Activated CD8-positive, alpha-beta T cell treated with anti-CD3 and anti-CD28 coated beads, Interleukin-2, amount 10 ng/mL, durations not matched to agents 7 days and 5 days (primary cell): ENCODE results near the gene POU2AF1. TPM values are rescaled to one million over a fixed set of nuclear protein-coding genes. Genes with fewer than 3 reads are reported as not detected.
A peak's percentile ranks its signal among the peaks of the same experiment; 100 is the strongest.

Experiments
- ATAC-seq: fragments of 150-1000 bp; cut with Tn5 transposase; one replicate; pipeline ENCODE4 v1.10.0; 2021; ENCODE audit warnings: moderate library complexity
- CTCF ChIA-PET: fragments of 350-600 bp; sonication (Branson Sonifier 250); formaldehyde crosslinking; loops from one replicate; lab custom pipeline; 2021; ENCODE audit warnings: antibody characterized with exemption; lab: Charles Lee
- POLR2A ChIA-PET: fragments of 350-600 bp; sonication (Branson Sonifier 250); formaldehyde crosslinking; loops from one replicate; lab custom pipeline; 2021; ENCODE audit warnings: antibody characterized with exemption; lab: Charles Lee
- DNase-seq: peaks from one replicate; pipeline ENCODE4 v3.0.0-alpha.2; 2020
- H3K27ac Mint-ChIP-seq: one replicate; pipeline ENCODE4 v1.8.0; 2021; ENCODE audit warnings: mild to moderate bottlenecking, mixed read lengths
- H3K27me3 Mint-ChIP-seq: one replicate; pipeline ENCODE4 v1.8.0; 2021; ENCODE audit warnings: low read depth, mixed read lengths
- H3K36me3 Mint-ChIP-seq: one replicate; pipeline ENCODE4 v1.8.0; 2021; ENCODE audit warnings: low read depth, mixed read lengths
- H3K4me1 Mint-ChIP-seq: one replicate; pipeline ENCODE4 v1.8.0; 2021; ENCODE audit warnings: low read depth, mixed read lengths
- H3K4me3 Mint-ChIP-seq: one replicate; pipeline ENCODE4 v1.8.0; 2021; ENCODE audit warnings: mild to moderate bottlenecking, mixed read lengths
- H3K9me3 Mint-ChIP-seq: one replicate; pipeline ENCODE4 v1.8.0; 2022; ENCODE audit warnings: mixed read lengths; ENCODE audit not compliant: insufficient read depth
- total RNA-seq, 2 experiments: library from RNA; stranded (reverse); gene quantifications; one replicate each; pipeline ENCODE4 v1.2.3, GENCODE V29; 2021

Gene POU2AF1
- total RNA-seq, 2 experiments from 2014 or later: 1.7 to 2.4 TPM

DNA sequence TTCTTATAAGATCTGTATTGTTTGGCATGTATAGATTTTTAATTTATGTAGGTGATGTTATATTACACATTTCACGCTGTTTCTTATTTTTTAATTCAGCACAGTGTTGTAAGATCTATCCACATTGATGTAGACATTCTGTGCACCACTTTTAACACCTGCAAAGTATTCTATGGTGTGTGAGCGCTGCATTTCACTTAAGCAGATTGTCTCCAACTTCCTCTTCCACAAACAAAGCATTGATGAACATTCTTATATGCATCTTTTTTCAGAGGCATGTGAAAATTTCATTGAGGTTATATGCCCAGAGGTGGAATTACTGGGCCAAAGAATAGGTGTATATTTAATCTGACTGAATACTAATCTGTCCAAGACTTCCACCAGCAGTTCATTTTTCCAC is 3.4 kb upstream of the POU2AF1 start:
- peaks cover 28% of the 10 kb centered on the region for H3K4me1 Mint-ChIP-seq
- no peak overlapping the region for H3K27ac Mint-ChIP-seq
- H3K36me3 Mint-ChIP-seq: peaks cover 7% of the 10 kb centered on the region
- DNase-seq (no peak), ATAC-seq (no peak)
- ChIA-PET POLR2A (no interaction called here), CTCF (interaction anchor here (0.9 to 1.6 kb wide), 3 partner anchors 8 to 47 kb away, joined by 5 to 6 read pairs (median 5); no protein-coding TSS in a partner anchor)
- no peak overlapping the region for H3K4me3 Mint-ChIP-seq
- H3K27me3 Mint-ChIP-seq: no peaks in the 10 kb centered on the region
- peaks cover 17% of the 10 kb centered on the region for H3K9me3 Mint-ChIP-seq

DNA sequence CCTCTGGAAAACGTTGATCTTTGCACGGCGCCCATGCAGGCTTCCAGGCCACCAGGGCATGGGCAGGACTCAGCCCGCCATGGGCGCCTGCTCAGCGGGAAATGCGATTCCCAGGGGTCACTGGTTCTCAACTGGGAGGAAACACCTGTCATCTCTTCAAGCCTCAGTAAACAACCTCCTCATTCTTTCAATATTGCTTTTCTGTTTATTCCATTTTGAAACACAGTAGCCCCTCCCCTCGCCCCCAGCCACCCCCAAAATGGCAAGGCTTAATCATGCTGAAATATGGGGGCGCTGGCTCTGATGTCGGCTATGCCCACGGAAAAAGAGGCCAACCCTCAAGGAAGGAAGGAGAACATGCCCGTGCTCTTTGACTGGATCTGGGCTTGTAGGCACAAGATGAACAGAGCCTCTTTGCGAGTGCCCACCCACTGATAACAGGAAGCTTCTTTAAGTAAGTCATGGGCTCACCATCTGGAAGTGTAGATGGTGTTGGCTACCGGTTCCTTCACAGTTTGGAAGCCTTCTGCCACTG is 594 bp upstream of the POU2AF1 start:
- ChIA-PET POLR2A (interaction anchor here (0.9 to 1.9 kb wide), 4 partner anchors 19 to 70 kb away, joined by 3 to 12 read pairs (median 3); no protein-coding TSS in a partner anchor), CTCF (interaction anchor here (0.7 to 4.1 kb wide), 5 partner anchors 20 to 75 kb away, joined by 3 to 18 read pairs (median 3); no protein-coding TSS in a partner anchor)
- peak overlapping the region; percentile 70 for H3K4me3 Mint-ChIP-seq
- peaks cover 10% of the 10 kb centered on the region for H3K9me3 Mint-ChIP-seq
- peaks cover 41% of the 10 kb centered on the region for H3K4me1 Mint-ChIP-seq
- no peaks in the 10 kb centered on the region for H3K27me3 Mint-ChIP-seq
- ATAC-seq (no peak), DNase-seq (no peak)
- peak overlapping the region; percentile 95 for H3K27ac Mint-ChIP-seq
- no peaks in the 10 kb centered on the region for H3K36me3 Mint-ChIP-seq

DNA sequence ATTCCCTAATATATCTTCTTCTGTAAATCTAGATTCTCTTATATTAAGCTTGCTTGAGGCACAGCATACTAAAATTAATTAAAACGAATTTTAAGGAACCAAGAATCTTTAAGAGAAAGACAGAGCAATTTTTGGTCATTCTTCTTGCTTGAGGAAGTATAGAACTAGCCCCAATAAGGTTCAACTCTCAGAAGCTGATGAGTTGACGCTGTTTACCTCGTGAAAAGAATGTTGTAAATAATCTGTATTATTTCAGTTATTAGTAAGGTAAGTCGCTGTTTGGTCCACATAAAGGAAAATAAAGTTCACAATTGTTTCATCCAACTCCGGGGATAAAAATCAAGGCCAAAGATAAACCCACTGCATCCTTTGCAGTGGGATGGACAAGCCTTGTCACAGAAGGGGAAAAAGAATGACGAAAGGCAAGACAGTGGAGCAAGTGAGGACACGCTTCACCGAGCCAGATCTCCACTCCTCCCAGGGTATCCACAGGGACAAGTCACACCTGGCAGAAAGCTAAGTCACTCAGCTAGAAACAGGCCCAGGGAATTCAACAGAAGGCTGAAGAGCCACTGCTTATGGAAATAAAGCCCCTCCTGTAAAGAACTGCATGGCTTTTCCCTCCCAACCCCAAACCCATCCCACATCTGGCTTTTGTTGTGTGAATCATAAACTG is 752 bp downstream of the POU2AF1 start:
- POLR2A ChIA-PET: interaction anchor here (1.2 to 1.9 kb wide), 2 partner anchors 40 to 71 kb away, joined by 3 to 12 read pairs; no protein-coding TSS in a partner anchor
- Mint-ChIP-seq H3K4me3 (peak overlapping the region; percentile 70), H3K9me3 (no peaks in the 10 kb centered on the region)

GRCh38 chr11:111376181-111376871 is 2.7 kb downstream of the POU2AF1 start:
- no peaks in the 10 kb centered on the region for H3K27me3 Mint-ChIP-seq
- no peak overlapping the region for H3K27ac Mint-ChIP-seq
- H3K4me1 Mint-ChIP-seq: peaks cover 56% of the 10 kb centered on the region
- ChIA-PET POLR2A (no interaction called here), CTCF (interaction anchor here (3.0 to 4.1 kb wide), 2 partner anchors 47 to 53 kb away, joined by 8 to 18 read pairs; no protein-coding TSS in a partner anchor)
- H3K4me3 Mint-ChIP-seq: no peak overlapping the region
- DNase-seq: no peak
- no peaks in the 10 kb centered on the region for H3K36me3 Mint-ChIP-seq
- ATAC-seq: no peak
- H3K9me3 Mint-ChIP-seq: no peaks in the 10 kb centered on the region

More for the DNA sequence above, 752 bp downstream of the POU2AF1 start:
- peaks cover 43% of the 10 kb centered on the region for H3K4me1 Mint-ChIP-seq
- no peaks in the 10 kb centered on the region for H3K27me3 Mint-ChIP-seq
- CTCF ChIA-PET: interaction anchor here (0.8 to 4.1 kb wide), 7 partner anchors 12 to 95 kb away, joined by 3 to 18 read pairs (median 4); no protein-coding TSS in a partner anchor
- DNase-seq (no peak), ATAC-seq (no peak)
- peak overlapping the region; percentile 95 for H3K27ac Mint-ChIP-seq
- no peaks in the 10 kb centered on the region for H3K36me3 Mint-ChIP-seq

DNA sequence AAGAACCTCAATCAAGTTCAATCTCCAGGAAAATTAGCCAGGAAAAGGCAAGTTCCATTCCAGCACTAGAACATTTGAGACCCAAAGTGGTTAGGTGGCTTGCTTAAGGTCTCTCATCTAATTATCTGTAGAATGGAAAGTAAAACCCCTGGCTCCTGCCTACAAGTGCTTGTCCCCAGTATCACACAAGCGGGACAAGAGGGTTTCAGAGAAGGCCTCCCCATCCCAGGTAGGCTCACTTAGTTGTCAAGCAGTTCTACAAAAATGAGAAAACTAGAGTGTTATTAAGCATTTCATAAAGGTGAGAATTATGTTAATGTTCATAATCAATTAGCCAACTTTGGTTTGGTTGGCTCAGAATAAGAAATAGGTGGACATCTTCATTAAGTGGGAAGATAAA is 5.5 kb downstream of the POU2AF1 start:
- Mint-ChIP-seq H3K9me3 (no peaks in the 10 kb centered on the region), H3K27me3 (no peaks in the 10 kb centered on the region), H3K4me1 (peaks cover 43% of the 10 kb centered on the region), H3K4me3 (no peak overlapping the region), H3K27ac (no peak overlapping the region), H3K36me3 (no peaks in the 10 kb centered on the region)
- DNase-seq (no peak), ATAC-seq (no peak)
- POLR2A ChIA-PET: no interaction called here
- CTCF ChIA-PET: interaction anchor here (1.3 kb wide), 1 partner anchor 10 kb away, joined by 3 read pairs; no protein-coding TSS in a partner anchor

GRCh38 chr11:111372538-111372937 is 6.5 kb downstream of the POU2AF1 start:
- H3K4me1 Mint-ChIP-seq: peaks cover 35% of the 10 kb centered on the region

DNA sequence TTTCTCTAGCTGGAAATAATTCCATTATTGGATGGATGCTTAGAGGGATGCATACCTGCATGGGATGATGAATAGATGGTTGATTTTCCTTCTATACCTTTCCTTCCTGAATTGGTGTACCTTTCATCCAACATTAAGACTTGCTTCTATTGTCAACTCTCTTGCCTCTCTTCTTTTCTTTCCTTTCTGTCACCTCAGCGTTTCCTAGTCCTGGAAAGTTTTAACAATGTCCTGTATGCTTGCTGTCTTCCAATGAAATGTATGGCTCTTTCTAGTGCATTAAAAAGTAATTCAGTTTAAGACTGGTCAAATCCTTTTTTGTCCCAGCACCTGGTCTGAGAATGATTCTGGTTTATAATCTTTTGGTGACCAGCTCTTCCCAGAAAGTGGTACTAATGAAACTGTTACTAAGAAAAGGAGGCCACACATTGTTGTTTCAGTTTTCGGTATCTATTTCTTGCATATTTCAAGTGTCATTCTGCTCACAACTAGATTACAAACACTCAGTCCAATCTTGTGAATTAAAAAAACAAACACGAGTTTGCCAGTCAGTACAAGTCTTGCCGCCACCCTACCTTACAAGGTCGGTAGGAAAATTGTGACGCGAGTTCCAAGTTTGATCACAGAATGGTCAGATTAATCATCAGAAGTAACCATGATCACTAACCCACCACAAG is 8.0 kb downstream of the POU2AF1 start:
- Mint-ChIP-seq H3K9me3 (no peaks in the 10 kb centered on the region), H3K4me1 (peaks cover 23% of the 10 kb centered on the region), H3K4me3 (no peak overlapping the region), H3K27ac (no peak overlapping the region), H3K36me3 (no peaks in the 10 kb centered on the region), H3K27me3 (no peaks in the 10 kb centered on the region)
- DNase-seq (no peak), ATAC-seq (no peak)
- CTCF ChIA-PET: interaction anchor here (1.1 kb wide), 1 partner anchor 58 kb away, joined by 4 read pairs; no protein-coding TSS in a partner anchor
- POLR2A ChIA-PET: no interaction called here

More at GRCh38 chr11:111372538-111372937, 6.5 kb downstream of the POU2AF1 start:
- DNase-seq: no peak
- ChIA-PET POLR2A (no interaction called here), CTCF (no interaction called here)
- ATAC-seq: no peak
- no peak overlapping the region for H3K4me3 Mint-ChIP-seq
- no peaks in the 10 kb centered on the region for H3K27me3 Mint-ChIP-seq
- H3K36me3 Mint-ChIP-seq: no peaks in the 10 kb centered on the region
- H3K27ac Mint-ChIP-seq: no peak overlapping the region
- H3K9me3 Mint-ChIP-seq: no peaks in the 10 kb centered on the region

GRCh38 chr11:111370270-111370901 is 8.7 kb downstream of the POU2AF1 start:
- CTCF ChIA-PET: interaction anchor here (1.0 to 1.3 kb wide), 4 partner anchors 19 to 59 kb away, joined by 3 to 4 read pairs (median 4); no protein-coding TSS in a partner anchor
- no peaks in the 10 kb centered on the region for H3K36me3 Mint-ChIP-seq
- H3K4me3 Mint-ChIP-seq: no peak overlapping the region
- POLR2A ChIA-PET: no interaction called here
- no peaks in the 10 kb centered on the region for H3K9me3 Mint-ChIP-seq
- DNase-seq: no peak
- peaks cover 21% of the 10 kb centered on the region for H3K4me1 Mint-ChIP-seq
- no peak overlapping the region for H3K27ac Mint-ChIP-seq
- H3K27me3 Mint-ChIP-seq: no peaks in the 10 kb centered on the region
- no peak for ATAC-seq

DNA sequence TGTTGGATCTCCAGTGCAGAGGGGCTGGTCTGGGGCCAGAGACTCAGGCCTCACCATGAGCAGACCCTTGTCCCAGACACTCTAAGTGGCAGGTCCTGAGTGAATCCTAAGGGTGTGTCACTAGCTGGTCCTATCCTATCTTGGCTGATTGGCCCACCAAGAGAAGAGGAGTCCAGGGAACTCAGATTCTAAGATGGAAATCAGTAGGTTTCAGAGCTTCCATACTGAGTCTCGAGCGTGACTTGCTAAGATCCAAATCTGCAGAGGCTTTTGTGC is 10.9 kb downstream of the POU2AF1 start:
- DNase-seq (no peak), ATAC-seq (no peak)
- Mint-ChIP-seq H3K4me1 (peaks cover 19% of the 10 kb centered on the region), H3K4me3 (no peak overlapping the region), H3K27me3 (no peaks in the 10 kb centered on the region), H3K27ac (no peak overlapping the region), H3K9me3 (no peaks in the 10 kb centered on the region), H3K36me3 (no peaks in the 10 kb centered on the region)
- ChIA-PET CTCF (interaction anchor here (1.4 to 1.8 kb wide), 2 partner anchors 15 to 61 kb away, joined by 4 to 5 read pairs; no protein-coding TSS in a partner anchor), POLR2A (no interaction called here)

GRCh38 chr11:111367411-111368284 is 11.4 kb downstream of the POU2AF1 start:
- Mint-ChIP-seq H3K36me3 (no peaks in the 10 kb centered on the region), H3K27ac (no peak overlapping the region), H3K4me3 (no peak overlapping the region), H3K4me1 (peaks cover 19% of the 10 kb centered on the region), H3K27me3 (no peaks in the 10 kb centered on the region), H3K9me3 (no peaks in the 10 kb centered on the region)
- DNase-seq (no peak), ATAC-seq (no peak)
- ChIA-PET CTCF (interaction anchor here (1.4 to 1.8 kb wide), 2 partner anchors 16 to 62 kb away, joined by 4 to 5 read pairs; no protein-coding TSS in a partner anchor), POLR2A (no interaction called here)
